Posterior cingulate gyrus (tissue), 11 donors: Measurements from ENCODE around the gene NAA80.
"Not testable (repeated sequence)": the region's sequence is repeated elsewhere in the genome, so short reads cannot be mapped to it uniquely, and the experiment has no call there.

Source experiments
- DNase-seq, 10 donors: peaks; one replicate each; pipeline versions ENCODE4 v3.0.0 to v3.0.0-alpha.2; 2020 to 2021; ENCODE audit warnings: mixed read lengths in 3 of 10
- intact Hi-C: fragments of 100-400 bp; cut with DNase I; formaldehyde crosslinking; loops from one replicate; pipeline ENCODE4 v1.15.1; 2023

The NAA80 gene

DNA sequence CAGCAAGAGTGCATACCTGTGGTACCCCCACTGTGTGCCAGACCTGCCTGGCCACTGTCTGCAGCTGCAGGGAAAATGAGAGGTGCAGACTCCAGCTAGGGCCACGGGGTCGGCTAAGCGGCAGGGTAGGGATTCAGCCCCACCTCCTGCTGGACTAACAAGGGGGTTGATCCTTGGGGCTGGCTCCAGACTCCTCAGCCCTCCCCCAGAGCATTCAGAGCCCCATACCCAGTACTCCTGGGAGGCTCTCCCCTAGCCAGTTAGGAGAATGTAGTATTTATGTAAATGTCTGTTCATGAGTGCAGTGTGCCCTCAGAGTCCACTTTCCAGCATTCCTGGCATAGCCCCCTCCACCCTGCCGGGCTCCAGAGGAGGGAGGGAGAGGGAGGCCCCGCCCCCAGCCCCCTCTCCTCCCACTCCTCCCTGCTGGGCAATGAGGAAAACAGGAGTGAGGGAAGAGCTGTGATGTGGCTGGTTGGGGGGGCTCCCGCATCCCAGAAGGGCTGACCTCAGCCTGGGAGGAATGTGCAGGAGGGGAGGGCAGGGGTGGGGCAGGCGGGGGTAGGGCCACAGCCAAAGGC is 34.7 kb downstream of the NAA80 start:
- intact Hi-C loops, result no loop called here
- peak in 9 of 10 donors; percentile 57 to 96 (median 71) for DNase-seq

DNA sequence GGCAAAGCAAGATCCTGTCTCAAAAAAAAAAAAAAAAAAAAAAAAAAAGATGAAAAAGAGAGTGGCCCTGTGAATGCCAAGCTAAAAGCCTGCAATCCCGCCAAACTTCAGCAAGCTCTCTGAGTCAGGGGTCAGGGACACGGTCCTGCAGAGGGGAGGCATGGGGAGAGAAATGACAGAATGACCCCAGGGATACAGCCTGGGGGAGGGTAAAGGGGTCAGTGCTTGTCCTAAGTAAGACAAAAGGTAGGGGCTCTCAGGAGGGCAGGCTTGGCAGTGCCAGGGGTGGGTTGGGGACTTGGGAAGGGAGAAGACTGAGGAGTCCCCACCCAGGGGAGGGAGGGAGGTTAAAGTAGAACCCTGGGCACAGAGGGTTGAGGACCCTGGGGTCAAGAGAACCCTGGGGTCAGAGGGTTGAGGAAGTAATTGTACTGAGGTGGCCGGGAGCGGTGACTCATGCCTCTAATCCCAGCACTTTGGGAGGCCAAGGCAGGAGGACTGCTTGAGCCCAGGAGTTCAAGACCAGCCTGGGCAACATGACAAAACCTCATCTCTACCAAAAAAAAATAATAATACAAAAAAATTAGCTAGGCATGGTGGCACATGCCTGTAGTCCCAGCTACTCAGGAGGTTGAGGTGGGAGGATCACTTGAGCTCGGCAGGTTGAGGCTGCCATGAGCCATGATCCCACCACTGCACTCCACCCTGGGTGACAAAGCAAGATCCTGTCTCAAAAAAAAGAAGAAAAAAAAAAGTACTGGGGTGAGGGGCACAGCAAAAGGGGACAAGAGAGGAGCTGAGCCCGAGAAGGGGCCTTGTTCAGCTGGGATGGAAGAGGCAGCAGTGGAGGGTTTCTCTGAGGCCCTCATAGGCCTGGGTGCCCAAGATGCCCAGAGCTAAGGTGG is 35.5 kb downstream of the NAA80 start:
- intact Hi-C loops, result no loop called here
- DNase-seq, result no peak

GRCh38 chr3:50262778-50263177 is 36.4 kb downstream of the NAA80 start:
- intact Hi-C loops, result no loop called here
- no peak for DNase-seq

DNA sequence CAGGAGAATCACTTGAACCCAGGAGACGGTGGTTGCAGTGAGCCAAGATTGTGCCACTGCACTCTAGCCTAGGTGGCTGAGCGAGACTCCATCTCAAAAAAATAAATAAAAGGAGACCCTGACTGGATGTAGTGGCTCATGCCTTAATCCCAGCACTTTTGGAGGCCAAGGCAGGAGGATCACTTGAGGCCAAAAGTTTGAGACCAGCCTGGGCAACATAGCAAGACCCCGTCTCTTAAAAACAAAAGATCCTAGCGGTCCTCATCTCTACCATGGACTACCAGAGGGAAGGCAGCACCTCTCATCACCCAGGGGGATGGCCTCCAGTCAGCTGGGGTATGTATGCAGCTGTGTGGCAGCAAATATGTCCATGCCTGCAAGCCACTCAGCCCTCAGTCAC is 37.0 kb downstream of the NAA80 start:
- intact Hi-C loops, DNase-seq: not testable (repeated sequence)

GRCh38 chr3:50261505-50261904 is 37.7 kb downstream of the NAA80 start:
- intact Hi-C loops, result no loop called here
- DNase-seq, result no peak

DNA sequence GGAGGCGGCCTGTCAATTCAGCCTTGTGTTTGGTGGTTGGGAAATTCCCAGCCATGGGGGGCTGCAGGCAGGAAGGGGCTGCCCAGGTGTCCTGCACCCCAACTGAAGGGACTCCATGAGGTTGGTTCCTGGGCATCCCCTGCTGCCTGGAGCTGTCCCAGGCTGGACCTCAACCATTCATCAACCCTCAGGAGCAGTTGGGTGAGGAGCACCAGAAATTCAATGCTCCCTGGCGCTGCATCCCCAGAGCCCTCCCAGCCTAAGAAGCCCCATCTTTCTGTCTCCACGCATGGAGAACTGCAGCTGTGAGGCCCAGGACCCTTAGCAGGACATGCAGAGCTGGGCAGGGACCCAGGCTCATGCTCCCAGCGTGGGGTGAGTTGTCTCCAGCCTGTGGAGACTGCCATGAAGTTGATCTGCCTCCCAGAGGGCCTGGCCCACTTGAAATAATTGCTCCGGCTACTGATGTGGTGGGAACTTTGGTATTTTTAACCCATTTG is 38.2 kb downstream of the NAA80 start:
- peak in 1 of 10 donors; percentile 83 for DNase-seq
- intact Hi-C loops, result loop anchor here (1.0 kb wide), 1 partner anchor 11 kb away; no protein-coding TSS in a partner anchor

- intact Hi-C loops, result loop anchor here (1.0 kb wide), 1 partner anchor 12 kb away; no protein-coding TSS in a partner anchor
Observed at GRCh38 chr3:50260027-50260941, 38.9 kb downstream of the NAA80 start.

DNA sequence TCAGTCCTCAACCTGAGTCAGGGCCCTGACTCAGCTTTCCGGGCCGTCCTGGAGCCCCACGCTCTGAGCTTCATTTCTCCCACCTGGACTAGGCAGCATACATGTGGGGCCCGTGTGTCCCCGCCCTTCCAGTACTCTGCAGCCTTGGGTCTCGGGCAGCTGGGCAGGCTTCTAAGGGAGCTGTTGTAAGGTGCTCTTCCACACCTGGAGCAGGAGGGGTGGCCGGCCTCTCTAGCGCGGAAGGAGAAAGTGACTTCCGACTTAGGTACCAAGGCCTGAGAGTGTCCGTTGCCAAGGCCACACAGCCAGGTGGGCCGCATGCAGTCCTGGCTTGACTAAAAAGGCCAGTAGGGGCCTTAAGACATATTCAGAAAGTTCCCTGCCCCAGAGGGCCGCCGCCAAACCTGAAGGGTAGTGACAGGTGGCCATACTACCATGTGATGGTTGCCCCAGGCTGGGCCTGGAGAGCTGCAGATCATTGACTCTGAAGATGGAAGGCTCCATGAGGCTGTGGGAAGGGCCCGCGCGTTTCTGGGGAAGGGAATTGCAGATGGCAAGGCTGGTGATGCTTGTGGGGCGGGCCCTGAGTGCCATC is 39.7 kb downstream of the NAA80 start:
- intact Hi-C loops, result loop anchor here (1.0 kb wide), 1 partner anchor 13 kb away; no protein-coding TSS in a partner anchor
- DNase-seq, result peak in 2 of 10 donors; percentile 21 to 85

More at GRCh38 chr3:50260027-50260941, 38.9 kb downstream of the NAA80 start:
- DNase-seq, result peak; percentile 91 to 99 (median 94)

GRCh38 chr3:50258979-50259378 is 40.2 kb downstream of the NAA80 start:
- intact Hi-C loops, result no loop called here
- peak in 2 of 10 donors; percentile 22 to 86 for DNase-seq

GRCh38 chr3:50258029-50258680 is 41.0 kb downstream of the NAA80 start:
- intact Hi-C loops, result no loop called here
- DNase-seq, result peak in 2 of 10 donors; percentile 27 to 83

GRCh38 chr3:50256978-50257890 is 42.0 kb downstream of the NAA80 start:
- peak in 2 of 10 donors; percentile 40 to 67 for DNase-seq
- intact Hi-C loops, result no loop called here

- intact Hi-C loops, result no loop called here
- no peak for DNase-seq
Observed at GRCh38 chr3:50255251-50255615, 44.0 kb downstream of the NAA80 start.

DNA sequence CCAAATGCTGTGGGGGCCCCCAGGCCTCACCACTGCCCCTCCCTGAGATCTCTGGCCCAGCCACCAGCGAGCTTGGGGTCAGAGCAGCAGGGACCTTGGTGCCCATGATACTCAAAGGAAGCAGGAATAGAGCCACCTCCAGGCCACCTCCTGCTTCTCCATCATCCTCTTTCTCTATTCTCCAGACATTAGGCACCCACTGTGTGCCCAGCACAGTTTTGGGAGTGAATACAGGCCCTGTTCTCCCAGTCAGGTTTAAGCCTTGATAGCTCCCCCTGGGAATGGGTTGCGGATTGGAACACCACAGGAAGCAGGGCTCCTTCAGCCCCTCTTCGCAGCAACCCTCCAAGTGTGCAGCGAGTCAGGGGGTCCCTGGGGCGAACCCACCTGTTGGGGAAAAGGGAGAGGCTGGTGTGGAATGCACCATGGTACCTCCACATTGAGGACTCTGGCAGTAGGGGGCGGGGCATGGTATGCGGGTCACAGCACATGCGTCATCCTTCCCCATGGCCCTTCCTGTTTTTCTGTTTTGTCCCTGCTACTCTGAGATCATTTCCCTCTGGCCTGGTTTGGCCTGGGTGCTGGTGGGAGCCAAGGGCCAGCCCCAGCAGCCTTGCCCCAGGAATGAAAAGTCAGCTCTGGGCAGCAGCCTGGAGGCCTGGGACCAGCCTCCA is 44.5 kb downstream of the NAA80 start:
- DNase-seq, result peak in 1 of 10 donors; percentile 84
- intact Hi-C loops, result no loop called here

- DNase-seq, result no peak
- intact Hi-C loops, result no loop called here
Observed at GRCh38 chr3:50251220-50251619, 48.0 kb downstream of the NAA80 start.

DNA sequence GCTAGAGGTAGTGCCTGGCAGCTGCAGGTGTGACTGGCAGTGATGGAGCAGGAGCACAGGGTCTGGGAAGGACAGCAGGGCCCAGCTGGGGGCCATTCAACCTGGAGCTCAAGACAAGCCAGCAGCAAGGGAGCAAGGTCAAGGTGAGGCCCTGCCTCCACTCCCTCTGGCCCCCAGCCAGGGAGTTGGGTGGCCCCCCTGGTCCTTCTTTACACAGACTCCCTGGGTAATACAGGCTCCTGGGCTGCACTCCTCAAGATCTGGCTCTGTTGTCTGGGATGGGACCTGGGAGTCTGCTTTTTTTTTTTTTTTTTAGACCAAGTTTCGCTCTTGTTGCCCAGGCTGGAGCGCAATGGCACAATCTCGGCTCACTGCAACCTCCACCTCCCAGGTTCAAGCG is 48.7 kb downstream of the NAA80 start:
- intact Hi-C loops, result no loop called here
- DNase-seq, result no peak

GRCh38 chr3:50249457-50249856 is 49.7 kb downstream of the NAA80 start:
- DNase-seq, result no peak
- intact Hi-C loops, result no loop called here

DNA sequence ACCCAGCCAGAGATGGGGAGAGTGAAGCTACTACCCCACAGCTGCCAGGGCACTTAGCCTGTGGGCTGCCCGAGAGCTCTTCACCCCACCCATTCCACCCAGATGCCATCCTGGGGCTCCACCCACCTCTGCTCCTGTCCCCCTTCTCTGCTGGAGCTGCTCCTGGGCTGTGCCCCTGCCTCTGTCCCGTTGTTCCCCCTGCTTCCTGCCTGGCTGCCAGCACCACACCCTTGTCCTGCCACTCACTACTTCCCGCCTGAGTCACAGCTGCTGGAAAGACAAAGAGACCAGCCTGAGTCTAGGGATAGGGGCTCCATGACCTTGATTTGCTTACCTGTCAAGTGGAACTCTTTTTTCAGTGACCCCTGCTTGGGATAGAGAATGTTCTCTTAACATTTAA is 50.8 kb downstream of the NAA80 start:
- intact Hi-C loops, result no loop called here
- DNase-seq, result no peak

- DNase-seq, result peak in 2 of 10 donors; percentile 49 to 91
- intact Hi-C loops, result loop anchor here (1.0 kb wide), 1 partner anchor 19 kb away; no protein-coding TSS in a partner anchor
Observed at GRCh38 chr3:50246517-50246954, 52.7 kb downstream of the NAA80 start.
